IgD-negative memory B cell (primary cell): ENCODE data around the gene C6orf120. TPM values are rescaled to one million over a fixed set of nuclear protein-coding genes. Genes with fewer than 3 reads are reported as not detected.
A peak's percentile ranks its signal among the peaks of the same experiment; 100 is the strongest.

ENCODE experiments used
- H3K27ac Mint-ChIP-seq, 3 donors: one replicate each; pipeline ENCODE4 v1.8.0; 2020 to 2022; ENCODE audit warnings: mild to moderate bottlenecking in 3 of 3, mixed read lengths in 3 of 3, moderate library complexity in 1 of 3
- H3K27me3 Mint-ChIP-seq: one replicate; pipeline ENCODE4 v1.8.0; 2021; ENCODE audit warnings: mixed read lengths
- H3K36me3 Mint-ChIP-seq: one replicate; pipeline ENCODE4 v1.8.0; 2020; ENCODE audit warnings: mild to moderate bottlenecking, mixed read lengths
- H3K4me1 Mint-ChIP-seq, 3 donors: one replicate each; pipeline ENCODE4 v1.8.0; 2020 to 2022; ENCODE audit warnings: mixed read lengths in 3 of 3, mild to moderate bottlenecking in 1 of 3
- H3K4me3 Mint-ChIP-seq, 4 donors: one replicate each; pipeline ENCODE4 v1.8.0; 2020 to 2022; ENCODE audit warnings: mild to moderate bottlenecking in 4 of 4, mixed read lengths in 4 of 4, moderate library complexity in 3 of 4
- H3K9me3 Mint-ChIP-seq, 3 donors: one replicate each; pipeline ENCODE4 v1.8.0; 2020 to 2021; ENCODE audit warnings: mixed read lengths in 3 of 3, mild to moderate bottlenecking in 1 of 3
- polyA plus RNA-seq: library from polyadenylated mRNA; unstranded; fragments of 300-500 nt; fragmentation: Illumina TruSeq; gene quantifications from one replicate; pipeline ENCODE4 v1.2.3, GENCODE V29; 2021

Gene C6orf120
- polyA plus RNA-seq, 1 donor from 2014 or later, result 7.8 TPM

DNA sequence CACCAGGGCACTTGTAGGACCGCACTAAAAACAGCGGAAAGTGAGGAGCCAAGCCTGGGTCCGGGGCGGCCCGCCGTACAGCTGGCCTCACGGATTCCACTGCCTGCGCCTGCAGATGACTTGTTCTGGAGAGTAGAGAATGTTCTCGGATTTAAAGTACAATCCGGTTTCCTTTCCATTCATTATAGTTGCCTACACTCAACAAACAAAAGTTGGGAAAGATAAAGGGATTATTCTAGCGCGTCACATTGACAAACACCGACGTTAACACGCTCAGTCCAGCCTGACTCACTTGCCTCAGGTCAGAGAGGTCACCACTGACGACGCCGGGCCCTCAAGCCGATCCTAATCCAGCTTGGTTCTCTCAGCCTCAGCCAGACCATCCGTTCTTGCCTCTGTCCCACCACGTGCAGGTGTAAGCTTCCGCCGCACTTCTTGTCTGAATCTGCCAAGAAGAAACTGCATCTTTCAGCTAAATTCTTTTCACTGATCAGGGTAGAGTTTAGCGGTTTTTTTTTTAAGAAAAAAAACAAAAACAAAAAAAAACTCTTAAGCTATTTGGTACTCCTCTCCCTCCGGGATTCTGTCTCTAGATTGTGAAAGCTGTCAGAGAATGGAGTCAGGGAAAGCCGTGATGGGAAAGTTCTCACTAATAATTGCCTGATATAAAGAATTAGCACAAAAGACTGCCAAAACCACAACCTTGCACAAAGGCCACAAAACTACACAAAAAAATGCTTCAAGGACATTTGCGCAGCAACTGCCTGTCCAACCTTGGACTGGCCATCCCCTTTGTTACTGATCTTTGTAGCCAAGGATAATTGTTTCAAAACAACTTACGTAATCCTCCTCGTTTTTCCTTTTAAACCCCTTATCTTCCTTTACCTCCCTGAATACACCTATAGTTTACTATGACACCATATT, 23.5 kb downstream of the C6orf120 start:
- H3K4me1 Mint-ChIP-seq, result peaks cover 7 to 20% (median 17%) of the 10 kb centered on the region in 3 donors
- peak overlapping the region in 2 of 3 donors; percentile 54 to 94 for H3K27ac Mint-ChIP-seq
- H3K27me3 Mint-ChIP-seq, result no peaks in the 10 kb centered on the region
- H3K9me3 Mint-ChIP-seq, result no peaks in the 10 kb centered on the region
- H3K4me3 Mint-ChIP-seq, result peak overlapping the region; percentile 81 to 94 (median 86)
- H3K36me3 Mint-ChIP-seq, result no peaks in the 10 kb centered on the region

DNA sequence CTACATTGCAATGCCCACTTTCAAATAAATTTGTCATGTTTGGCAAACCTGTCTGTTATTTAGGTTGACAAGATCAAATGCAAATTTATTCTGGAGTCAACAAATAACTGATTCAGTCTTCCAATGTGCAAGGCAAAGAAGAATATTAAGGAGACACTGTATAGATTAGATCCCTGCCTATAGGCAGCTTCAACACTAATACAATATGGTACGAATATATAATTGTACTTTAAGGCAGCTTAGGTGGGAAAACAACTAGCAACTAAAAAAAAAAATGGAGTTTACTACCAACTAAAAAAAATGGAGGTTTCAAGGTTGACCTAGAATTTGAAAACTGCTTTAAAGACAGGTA, 24.1 kb downstream of the C6orf120 start:
- Mint-ChIP-seq H3K27ac (peak overlapping the region in 1 of 3 donors; percentile 54), H3K4me1 (peaks cover 7 to 18% (median 16%) of the 10 kb centered on the region in 3 donors), H3K4me3 (peak overlapping the region; percentile 81 to 94 (median 86)), H3K36me3 (no peaks in the 10 kb centered on the region), H3K9me3 (no peaks in the 10 kb centered on the region), H3K27me3 (no peaks in the 10 kb centered on the region)

DNA sequence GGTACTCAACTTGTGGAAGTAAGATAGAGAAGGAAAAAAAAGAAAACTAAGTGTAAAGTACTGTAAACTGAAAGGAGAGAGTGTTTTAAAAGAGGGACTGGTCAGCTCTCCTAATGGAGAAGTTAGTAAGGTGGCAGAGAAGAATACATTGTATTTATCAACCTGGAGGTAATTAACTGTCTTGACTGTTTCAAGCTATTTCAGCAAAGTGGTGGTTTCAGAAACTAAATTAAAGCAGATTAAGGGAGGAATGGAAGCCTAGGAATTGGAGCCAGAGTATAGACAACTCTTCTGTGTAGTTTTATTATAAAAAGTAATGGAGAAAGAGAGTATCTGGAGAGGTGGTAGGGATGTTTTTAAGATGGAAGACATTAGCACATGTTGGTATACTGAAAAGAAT, 25.0 kb downstream of the C6orf120 start:
- H3K4me3 Mint-ChIP-seq, result peak overlapping the region in 1 of 4 donors; percentile 81
- peak overlapping the region in 1 of 3 donors; percentile 54 for H3K27ac Mint-ChIP-seq

DNA sequence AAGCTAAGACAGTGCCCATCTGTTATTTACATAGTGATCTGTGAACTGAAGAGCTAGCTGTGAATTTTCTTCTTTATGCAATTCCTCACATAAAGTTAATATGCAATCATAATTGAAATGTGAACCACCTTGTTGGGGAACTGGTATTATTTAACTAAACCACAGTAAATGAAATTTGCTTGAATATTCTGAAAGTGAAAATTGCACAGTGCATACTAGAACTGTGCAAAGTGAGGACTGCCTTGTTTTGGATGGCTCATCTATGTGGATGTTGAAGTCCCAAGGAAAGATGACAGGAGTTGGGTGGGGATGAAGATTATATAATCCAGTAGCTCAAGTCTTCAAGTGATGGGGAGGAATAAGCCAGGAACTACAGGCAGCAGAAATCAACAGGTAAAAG, 28.0 kb downstream of the C6orf120 start:
- no peaks in the 10 kb centered on the region for H3K27me3 Mint-ChIP-seq
- H3K4me3 Mint-ChIP-seq, result no peak overlapping the region
- H3K9me3 Mint-ChIP-seq, result no peaks in the 10 kb centered on the region
- peaks cover 2 to 6% (median 4%) of the 10 kb centered on the region in 3 donors for H3K4me1 Mint-ChIP-seq
- peaks cover 2% of the 10 kb centered on the region for H3K36me3 Mint-ChIP-seq
- H3K27ac Mint-ChIP-seq, result no peak overlapping the region

More for the DNA sequence above, 25.0 kb downstream of the C6orf120 start:
- H3K9me3 Mint-ChIP-seq, result no peaks in the 10 kb centered on the region
- H3K4me1 Mint-ChIP-seq, result peaks cover 4 to 16% (median 14%) of the 10 kb centered on the region in 3 donors
- H3K27me3 Mint-ChIP-seq, result no peaks in the 10 kb centered on the region
- no peaks in the 10 kb centered on the region for H3K36me3 Mint-ChIP-seq

DNA sequence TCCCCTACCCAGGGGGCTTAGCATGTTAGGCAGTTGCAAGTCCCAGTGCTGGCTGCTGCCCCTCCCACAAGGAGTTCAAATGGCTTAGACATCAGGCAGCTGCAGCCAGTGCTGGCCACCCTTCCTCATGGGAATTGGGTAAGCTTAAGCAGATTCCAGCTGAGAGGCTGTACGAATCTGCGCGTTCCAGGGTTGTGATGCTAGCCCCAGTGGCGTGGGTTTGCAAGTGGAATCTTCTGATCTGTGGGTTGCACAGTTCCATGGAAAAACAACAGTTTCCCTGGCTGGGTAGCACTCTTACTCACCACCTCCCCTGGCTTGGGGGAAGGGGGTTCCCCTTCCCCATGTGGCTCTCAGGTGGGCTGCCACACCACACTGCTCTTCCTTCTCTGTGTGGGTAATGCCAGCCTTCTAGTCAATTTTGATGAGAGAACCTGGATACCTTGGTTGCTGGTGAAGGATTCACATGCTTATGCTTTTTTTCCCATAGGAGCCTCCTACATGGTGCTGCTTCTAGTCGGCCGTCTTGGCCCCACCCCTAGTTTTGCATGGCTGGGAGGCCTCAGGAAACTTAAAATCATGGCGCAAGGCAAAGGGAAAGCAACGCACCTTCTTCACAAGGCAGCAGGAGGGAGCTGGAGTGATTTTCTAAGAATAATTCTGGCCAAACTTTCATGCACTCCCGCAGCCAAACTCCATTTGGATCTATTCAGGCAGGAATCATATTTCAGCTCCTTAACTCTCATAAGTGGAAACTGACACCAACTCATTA, 36.5 kb downstream of the C6orf120 start:
- Mint-ChIP-seq H3K27ac (no peak overlapping the region), H3K4me3 (no peak overlapping the region), H3K27me3 (peaks cover 5% of the 10 kb centered on the region), H3K9me3 (no peaks in the 10 kb centered on the region), H3K4me1 (no peaks in the 10 kb centered on the region), H3K36me3 (no peaks in the 10 kb centered on the region)

DNA sequence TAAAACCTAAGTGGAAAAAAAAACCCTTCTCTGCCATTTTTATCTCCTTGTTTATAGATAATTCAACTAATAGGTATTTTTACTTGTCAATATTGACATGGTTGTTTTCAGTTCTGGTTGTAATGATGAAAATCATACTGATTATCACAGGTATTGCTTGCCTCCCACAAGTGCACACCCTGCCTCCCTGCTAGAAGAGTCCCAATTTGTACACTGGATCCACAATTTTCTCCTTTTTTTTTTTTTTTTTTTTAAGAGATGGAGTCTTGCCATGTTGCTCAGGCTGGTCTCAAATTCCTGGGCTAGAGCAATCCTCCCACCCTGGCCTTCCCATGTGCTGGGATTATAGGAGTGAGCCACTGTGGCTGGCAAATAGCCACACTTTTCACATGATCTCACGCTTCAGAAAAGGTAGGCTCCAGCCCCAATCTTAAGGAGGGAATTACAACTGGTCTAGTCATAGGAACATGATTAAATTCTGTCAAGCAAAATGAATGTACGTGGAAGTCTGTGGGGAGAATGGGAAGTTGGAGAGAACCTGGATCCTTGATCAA, 37.1 kb downstream of the C6orf120 start:
- peaks cover 5% of the 10 kb centered on the region for H3K27me3 Mint-ChIP-seq
- no peaks in the 10 kb centered on the region for H3K36me3 Mint-ChIP-seq
- no peak overlapping the region for H3K4me3 Mint-ChIP-seq
- no peaks in the 10 kb centered on the region for H3K4me1 Mint-ChIP-seq
- no peaks in the 10 kb centered on the region for H3K9me3 Mint-ChIP-seq
- H3K27ac Mint-ChIP-seq, result no peak overlapping the region

DNA sequence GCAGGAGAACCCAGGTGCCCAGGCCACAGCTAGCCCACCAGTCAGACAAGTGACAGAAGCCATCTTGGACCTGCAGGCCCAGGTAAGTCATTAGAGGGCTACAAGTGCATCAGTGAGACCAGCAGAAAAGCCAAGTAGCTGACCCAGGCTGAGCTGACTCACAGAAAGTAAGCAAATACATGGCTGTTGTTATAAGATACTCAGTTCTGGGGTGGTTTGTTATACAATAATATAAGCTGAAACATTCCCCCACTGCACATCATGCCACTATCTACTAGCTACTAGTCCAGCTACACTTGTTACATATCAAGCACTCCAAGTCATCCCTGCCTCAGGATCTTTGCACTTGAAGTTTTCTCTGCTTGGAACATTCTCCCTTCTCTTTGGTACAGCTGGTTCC, 39.4 kb downstream of the C6orf120 start:
- Mint-ChIP-seq H3K4me1 (no peaks in the 10 kb centered on the region), H3K27me3 (peaks cover 5% of the 10 kb centered on the region), H3K4me3 (no peak overlapping the region), H3K36me3 (no peaks in the 10 kb centered on the region), H3K27ac (no peak overlapping the region), H3K9me3 (no peaks in the 10 kb centered on the region)

DNA sequence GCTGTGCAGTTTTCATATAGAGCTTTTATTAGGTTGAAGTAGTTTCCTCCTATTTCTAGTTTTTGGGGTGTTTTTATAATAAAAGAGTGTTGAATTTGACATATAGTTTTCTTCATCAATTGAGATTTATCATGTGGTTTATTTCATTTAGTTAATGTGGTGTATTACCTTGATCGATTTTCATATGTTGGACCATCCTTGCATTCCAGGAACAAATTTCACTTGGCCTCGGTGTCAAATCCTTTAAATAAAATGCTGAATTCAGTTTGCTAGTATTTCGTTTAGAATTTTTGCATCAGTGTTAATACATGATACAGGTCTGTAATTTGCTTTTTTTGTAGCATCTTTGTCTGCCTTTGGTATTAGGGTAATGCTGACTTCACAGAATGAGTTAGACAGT, 43.5 kb downstream of the C6orf120 start:
- Mint-ChIP-seq H3K9me3 (peaks cover 0 to 5% (median 2%) of the 10 kb centered on the region in 3 donors), H3K4me1 (peaks cover 3 to 8% (median 5%) of the 10 kb centered on the region in 3 donors), H3K4me3 (no peak overlapping the region), H3K27ac (no peak overlapping the region), H3K36me3 (peaks cover 6% of the 10 kb centered on the region), H3K27me3 (no peaks in the 10 kb centered on the region)

DNA sequence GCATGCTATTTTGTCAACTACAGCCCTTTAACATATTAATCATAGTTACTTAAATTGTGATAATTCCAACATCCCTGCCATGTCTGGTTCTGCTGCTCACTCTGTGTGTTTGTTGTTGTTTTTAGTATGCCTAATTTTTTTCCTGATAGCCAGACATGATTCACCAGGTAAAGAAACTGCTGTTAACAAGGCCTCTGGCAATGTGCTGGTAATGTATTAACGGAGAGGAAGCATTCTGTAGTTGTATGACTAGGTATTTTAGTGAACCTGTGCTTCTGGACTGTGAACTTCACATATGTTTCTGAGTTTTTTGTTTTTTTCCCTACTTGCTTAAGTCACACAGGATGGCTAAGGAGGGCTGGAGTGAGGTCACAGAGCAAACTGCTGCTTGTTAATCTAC, 44.6 kb downstream of the C6orf120 start:
- peaks cover 0 to 5% (median 2%) of the 10 kb centered on the region in 3 donors for H3K9me3 Mint-ChIP-seq
- no peak overlapping the region for H3K4me3 Mint-ChIP-seq
- no peaks in the 10 kb centered on the region for H3K27me3 Mint-ChIP-seq

DNA sequence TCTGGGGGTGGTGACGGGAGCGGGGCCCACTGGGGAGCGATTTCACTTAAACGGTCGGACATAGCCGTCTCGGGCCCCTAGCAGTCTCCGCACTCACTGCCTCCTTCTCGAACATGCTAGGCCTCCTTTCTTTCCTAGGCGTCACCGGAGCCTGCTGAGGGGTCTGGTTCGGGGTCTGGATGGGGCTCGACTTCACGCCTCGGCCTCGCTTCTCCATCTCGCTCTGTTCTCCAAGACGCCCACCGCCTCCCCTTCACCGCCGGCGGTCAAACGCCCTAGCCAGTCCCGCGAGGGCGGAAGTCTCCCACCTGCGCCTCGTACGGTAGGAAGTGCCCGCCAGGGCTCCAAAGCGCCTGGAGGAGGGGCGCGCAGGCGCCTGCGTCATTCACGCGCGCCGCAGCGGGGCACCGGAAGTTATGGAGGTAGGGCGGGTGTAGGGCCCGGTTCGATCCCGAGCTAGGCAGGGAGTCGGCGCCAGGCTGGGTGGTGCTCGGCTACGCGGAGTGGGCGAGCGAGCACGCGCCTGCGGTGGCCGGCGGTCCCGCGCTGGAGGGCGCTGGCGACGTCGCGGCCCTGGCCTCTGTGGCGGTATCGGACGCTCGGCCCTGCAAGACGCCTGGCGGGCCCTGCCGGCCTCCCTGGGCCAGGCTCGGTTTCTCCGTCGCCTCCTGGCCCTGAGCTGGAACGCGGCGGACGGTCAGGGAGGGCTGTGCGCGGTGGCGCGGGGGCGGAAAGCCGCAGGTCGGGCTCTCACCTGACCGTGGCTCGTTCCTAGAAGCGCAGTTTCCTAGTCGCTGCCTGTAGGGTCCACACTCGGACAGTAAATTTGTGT, 49.5 kb downstream of the C6orf120 start, which contains the start of the genes DYNLT2 and ERMARD:
Gene DYNLT2, minus strand, starts transcription at position 331 of the 832 bp plus-strand sequence. Its CDS starts 114 bp downstream, at position 217.
Gene ERMARD, plus strand, starts transcription at position 381 of the 832 bp plus-strand sequence. Its CDS starts 36 bp downstream, at position 417.
- Mint-ChIP-seq H3K9me3 (peaks cover 0 to 5% (median 2%) of the 10 kb centered on the region in 3 donors), H3K4me3 (peak within 1 kb of the TSS; percentile 95 to 100 (median 98)), H3K27ac (peak within 1 kb of the TSS; percentile 92 to 100 (median 99)), H3K27me3 (no peaks in the 10 kb centered on the region), H3K4me1 (peaks cover 8 to 22% (median 21%) of the 10 kb centered on the region in 3 donors), H3K36me3 (peaks cover 9% of the 10 kb centered on the region)

More for the DNA sequence above, 44.6 kb downstream of the C6orf120 start:
- peaks cover 3 to 9% (median 8%) of the 10 kb centered on the region in 3 donors for H3K4me1 Mint-ChIP-seq
- H3K27ac Mint-ChIP-seq, result peak overlapping the region in 1 of 3 donors; percentile 39
- H3K36me3 Mint-ChIP-seq, result peaks cover 8% of the 10 kb centered on the region

DNA sequence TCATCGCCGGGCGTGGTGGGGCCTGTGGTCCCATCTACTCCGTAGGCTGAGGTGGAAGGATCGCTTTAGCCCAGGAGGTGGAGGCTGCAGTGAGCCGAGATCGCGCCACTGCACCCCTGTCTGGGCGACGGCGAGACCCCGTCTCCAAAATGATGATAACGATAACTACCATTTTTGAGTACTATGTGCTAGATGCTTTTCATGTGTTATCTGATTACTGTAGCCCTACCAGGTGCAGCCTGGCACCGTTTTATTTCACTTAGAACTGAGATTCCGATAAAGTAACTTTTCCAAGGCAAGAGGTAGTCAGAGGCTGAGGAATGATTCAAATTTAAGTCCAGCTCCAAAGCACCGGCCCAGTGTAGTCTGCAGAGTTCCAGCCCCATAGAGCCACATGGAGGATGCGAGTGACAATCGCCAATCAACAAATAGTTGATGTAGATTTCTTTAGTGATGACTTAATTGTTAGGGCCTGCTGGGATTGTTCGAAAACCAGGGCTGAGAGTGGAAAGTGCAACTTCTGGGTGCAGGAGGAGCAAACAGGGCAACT, 50.2 kb downstream of the C6orf120 start:
- peak overlapping the region; percentile 91 to 96 (median 94) for H3K4me3 Mint-ChIP-seq
- H3K36me3 Mint-ChIP-seq, result peaks cover 9% of the 10 kb centered on the region
- no peaks in the 10 kb centered on the region for H3K27me3 Mint-ChIP-seq
- H3K9me3 Mint-ChIP-seq, result peaks cover 0 to 3% (median 2%) of the 10 kb centered on the region in 3 donors
- peaks cover 8 to 22% (median 21%) of the 10 kb centered on the region in 3 donors for H3K4me1 Mint-ChIP-seq
- peak overlapping the region; percentile 91 to 100 (median 92) for H3K27ac Mint-ChIP-seq
